Stimulated activated CD8-positive, alpha-beta memory T cell treated with anti-CD3 and anti-CD28 coated beads, Interleukin-12 subunit alpha, Interleukin-12 subunit beta, amount 100 ng/mL, for 24 hours (primary cell): Measurements from ENCODE around the gene DNAJB1.
"Not testable (repeated sequence)": the region's sequence is repeated elsewhere in the genome, so short reads cannot be mapped to it uniquely, and the experiment has no call there.

Source experiments
- DNase-seq: peaks from one replicate; pipeline ENCODE4 v3.0.0-alpha.2; 2020; ENCODE audit errors: extremely low read depth

Gene DNAJB1

DNA sequence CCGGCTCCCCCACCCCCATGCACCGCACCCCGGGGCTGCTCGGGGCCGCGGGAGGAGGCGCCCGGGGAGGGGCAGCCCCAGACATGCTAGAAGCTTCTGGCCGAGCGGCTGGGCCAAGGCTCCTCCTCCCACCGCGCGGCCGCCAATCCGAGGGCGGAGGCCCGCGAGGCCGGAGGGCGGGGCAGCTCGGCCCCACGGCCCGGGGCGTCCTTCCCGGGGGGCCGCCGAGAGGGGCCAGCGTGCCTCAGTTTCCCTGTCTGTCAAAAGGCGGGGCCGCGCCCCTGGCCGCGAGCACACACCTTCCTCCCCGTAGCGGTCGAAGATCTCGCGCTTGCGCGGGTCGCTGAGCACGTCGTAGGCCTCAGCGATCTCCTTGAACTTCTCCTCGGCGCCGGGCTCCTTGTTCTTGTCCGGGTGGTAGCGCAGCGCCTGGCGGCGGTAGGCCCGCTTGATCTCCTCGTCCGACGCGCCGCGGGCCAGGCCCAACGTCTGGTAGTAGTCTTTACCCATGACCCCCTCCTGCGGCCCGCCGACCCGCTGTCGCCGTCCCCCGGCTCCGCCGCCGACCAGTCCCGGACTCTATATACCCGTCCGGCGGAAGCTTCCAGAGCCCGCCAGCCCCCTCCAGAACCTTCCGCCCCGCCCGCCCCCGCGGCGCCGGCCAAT lies at the start of gene DNAJB1:
Gene DNAJB1, minus strand, starts transcription at position 558 of the 666 bp plus-strand sequence. Its CDS starts 48 bp downstream, at position 510.
- DNase-seq = peak; percentile 41

DNA sequence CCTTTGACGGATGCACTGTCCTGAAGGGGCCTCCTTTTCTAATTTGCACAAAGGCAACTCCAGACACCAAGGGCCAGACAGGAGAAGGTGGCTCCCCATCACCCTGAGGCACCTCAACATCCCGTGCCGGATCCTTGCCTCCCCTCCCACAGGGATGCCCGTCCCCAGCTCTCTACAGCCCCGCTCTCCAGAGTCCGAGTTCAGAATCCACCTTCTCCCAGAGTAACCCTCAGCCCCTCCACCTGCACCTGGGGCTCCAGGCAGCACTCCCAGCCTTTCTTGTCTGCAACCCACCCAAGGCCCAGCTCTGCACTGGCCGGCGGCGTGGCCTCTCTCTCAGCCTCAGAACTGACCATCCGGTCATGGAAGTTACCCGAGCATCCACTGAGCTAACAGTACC lies 48.9 kb upstream of the DNAJB1 start:
- DNase-seq = no peak

DNA sequence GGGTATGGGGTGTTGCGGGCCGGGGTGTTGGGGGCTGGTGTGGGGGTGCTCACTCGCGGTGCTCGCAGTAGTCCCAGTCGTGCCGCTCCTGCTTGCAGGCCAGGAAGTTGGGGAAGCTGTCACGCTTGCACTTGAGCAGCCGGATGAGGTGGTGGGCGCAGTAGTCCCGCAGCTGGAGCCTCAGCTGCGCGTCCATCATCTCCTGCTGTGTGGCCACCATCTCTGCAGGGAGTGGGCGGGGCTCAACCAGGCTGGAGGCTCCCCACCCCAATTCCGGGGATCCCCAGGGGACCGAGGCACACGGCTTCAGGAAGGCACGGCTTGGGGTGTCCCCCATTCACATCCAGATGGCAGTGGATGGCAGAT lies 48.5 kb upstream of the DNAJB1 start:
- no peak for DNase-seq

DNA sequence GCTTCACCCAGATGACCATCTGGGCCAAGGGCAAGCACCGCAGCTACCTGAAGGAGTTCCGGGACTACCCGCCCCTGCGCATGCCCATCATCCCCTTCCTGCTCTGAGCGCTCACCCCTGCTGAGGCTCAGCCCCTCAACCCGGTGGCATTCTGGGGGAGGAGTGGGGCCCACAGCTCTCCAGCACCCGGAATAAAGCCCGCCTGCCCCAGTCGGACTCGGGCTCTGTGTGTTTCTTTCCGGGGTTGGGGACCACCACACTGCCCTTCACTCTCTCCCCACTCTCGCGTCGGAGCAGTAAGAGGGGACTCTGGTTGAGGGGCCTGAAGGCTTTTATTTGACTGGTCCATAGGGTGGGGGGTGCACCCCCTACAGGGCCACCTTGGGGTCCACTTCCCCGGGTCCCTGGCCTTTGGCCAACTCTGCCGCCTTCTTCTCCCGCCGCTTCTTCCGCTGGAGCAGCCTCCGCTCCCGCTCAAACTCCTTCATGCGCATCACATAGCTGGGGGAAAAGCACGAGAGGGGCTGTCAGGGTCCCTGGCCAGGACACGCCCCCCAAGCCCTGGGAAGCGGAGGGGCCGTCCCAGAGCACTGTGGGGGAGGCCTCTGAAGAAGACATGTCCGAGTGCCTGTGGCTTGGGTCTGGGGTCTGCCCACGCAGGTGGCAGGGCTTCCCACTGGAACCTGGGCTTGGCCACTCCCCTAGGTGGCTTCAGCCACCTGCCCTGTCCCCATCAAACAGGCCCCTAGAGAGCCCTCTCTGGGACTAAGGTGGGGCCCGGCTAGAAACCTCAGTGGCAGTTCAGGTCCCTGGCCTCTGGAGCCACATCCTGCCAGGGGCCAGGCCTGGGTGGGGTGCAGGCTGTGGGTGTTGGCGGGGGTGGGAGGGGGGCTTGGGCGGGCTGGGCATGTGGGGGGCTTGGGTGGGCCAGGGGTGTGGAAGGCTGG lies 47.8 kb upstream of the DNAJB1 start:
- no peak for DNase-seq

DNA sequence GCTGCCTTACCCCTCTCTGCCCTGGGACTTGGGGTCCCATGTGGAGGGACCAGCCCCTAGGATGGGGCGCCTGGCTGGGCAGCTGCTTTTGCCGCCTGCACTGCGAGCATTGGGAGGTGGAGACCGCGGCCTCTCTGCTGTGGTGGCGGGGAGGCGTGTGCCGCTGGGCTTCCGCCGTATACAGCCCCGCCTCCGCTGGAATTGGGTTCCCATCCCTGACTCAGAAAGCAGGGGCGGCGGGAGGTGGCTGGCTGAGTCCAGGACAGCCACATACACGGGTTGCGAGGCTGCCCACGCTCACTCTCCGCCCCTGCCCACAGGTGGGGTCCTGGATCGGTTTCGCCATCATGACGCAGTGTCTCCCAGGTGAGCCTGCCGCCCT lies 47.1 kb upstream of the DNAJB1 start:
- no peak for DNase-seq

DNA sequence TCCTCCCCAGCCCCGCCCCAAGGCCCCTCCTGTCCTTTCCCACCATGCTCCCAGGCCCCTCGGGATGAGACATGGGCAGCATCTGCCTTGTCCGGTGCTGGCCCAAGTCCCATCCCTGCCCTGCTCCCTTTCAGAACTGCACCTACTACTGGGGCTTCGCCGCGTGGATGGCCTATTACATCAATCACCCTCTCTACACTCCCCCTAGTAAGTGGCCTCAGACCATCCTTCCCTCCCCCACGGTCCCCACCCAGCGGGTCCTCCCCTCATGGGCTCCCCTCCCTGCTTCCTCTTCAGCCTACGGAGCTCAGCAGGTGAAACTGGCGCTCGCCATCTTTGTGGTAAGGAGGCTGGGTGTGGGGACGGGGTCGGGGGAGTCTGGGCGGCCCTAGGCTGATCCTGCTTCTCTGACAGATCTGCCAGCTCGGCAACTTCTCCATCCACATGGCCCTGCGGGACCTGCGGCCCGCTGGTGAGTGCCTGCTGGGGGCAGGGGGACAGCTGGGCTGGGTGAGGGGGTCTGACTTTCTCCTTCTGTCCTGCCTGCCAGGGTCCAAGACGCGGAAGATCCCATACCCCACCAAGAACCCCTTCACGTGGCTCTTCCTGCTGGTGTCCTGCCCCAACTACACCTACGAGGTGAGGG lies 46.6 kb upstream of the DNAJB1 start:
- DNase-seq = not testable (repeated sequence)

DNA sequence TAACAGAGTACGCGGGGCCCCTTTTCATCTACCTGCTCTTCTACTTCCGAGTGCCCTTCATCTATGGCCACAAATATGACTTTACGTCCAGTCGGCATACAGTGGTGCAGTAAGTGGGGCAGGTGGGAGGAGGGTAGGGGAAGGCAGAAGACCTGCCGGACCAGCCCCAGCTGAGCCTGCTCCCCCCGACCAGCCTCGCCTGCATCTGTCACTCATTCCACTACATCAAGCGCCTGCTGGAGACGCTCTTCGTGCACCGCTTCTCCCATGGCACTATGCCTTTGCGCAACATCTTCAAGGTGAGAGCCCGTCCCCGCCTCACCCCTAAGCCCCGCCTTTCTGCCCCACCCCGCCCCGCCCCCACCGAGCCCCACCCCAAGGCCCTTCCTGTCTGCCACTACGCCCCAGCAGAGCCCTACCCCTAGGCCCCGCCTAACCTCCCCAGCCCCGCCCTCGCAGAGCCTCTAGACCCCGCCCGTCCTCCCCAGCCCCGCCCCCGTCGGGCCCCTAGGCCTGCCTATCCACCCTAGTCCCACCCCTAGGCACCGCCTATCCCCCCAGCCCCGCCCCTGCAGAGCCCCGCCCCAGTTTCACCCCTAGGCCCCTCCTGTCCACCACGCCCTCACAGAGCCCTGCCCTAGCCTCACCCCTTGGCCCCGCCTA lies 45.9 kb upstream of the DNAJB1 start:
- DNase-seq = peak; percentile 45

DNA sequence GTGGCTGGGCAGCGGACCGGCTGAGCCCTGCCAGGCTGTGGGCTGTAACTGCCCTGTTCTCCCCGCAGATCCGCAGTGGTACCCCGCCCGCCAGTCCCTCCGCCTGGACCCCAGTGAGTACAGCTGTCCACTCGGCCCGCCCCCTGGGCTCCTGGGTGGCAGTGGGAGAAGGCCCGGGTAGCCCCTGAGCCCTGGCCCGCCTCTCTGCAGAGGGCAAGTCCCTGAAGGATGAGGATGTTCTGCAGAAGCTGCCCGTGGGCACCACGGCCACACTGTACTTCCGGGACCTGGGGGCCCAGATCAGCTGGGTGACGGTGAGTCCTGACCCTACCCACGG lies 45.4 kb upstream of the DNAJB1 start:
- DNase-seq = no peak

DNA sequence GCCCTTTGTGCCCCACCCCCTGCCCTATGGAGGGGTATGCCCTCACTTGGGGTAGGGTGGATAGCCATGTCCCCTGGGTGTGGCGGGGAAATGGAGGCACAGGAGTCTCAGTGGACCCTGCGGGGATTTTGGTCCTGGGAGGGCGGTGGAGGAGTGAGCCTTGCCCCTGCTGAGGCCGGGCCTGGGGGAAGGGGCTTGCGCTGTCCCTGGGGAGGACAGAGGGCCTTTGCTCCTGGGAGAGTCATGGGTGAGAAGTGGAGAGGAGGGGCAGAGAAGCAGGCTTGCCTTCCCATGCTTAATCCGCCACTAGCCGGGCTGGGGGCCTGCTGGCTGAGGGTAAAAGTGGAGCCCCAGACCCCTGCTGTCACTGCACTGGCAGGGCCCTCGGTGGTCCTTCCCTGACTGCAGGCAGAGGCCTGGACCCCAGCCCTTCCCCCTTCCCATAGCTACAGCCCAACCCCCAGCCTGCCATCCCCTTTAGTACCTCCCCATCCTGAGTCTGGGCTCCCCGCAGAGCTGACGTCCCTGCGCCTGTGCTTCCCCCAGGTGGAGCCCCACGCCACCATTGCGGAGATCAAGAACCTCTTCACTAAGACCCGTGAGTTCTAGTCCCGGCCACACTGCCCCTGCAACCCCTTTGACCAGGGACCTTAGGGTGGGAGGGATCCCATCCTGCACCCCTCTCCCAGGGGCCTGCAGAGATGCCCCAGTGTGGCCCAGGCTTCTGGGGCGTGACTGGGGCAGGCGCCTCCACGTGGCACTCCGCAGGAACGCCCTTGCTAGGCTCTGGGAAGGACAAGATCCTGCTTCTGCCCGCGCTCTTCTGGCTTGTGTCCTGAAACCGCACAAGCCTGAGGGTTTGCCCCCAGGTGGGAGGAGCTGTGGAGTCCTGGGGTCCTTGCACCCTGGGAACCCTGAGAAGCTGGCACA lies 44.7 kb upstream of the DNAJB1 start:
- DNase-seq = no peak

DNA sequence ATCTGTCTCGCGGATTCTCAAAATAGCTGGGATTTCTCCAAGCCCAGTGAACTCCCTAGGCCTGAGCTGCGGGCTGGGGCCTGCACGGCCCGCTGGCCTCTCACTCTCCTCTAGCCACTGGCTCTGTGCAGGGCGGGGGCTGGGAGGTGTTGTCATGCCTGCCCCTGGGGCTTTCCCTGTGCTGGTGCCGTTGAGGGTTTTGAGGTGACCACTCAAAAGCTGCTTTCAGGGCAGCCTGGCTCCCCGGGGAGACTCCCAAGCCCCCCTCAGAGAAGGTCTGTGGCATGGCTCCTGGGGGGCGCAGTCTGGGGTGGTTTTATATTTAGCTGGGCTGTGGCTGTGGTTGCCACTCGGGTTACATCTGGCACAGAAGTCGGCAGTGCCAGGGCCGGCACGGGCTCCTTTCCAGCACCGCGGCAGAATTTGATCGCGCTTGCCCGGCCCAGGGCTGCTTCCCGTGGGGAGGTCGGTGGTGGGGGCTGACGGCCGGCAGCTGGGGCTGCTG lies 43.7 kb upstream of the DNAJB1 start:
- no peak for DNase-seq

DNA sequence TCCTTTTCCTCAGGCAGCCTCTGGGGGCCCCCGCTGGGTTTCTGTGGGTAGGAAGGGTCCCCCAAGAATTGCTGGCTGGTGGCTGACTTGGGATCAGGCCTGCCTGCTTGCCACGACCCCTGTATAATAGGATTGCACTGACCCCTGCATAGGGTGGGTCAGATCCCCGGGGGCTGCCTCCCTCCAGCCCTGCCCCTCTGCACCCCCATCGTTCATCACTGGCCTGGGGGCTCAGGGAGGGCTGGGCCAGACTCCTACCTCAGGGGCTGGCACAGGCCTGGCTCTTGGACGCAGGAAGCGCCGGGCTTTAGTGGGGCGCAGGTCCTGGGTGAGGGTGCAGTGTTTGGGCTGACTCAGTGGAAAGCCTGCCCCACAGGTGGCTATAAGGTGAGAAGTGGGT lies 43.1 kb upstream of the DNAJB1 start:
- no peak for DNase-seq

DNA sequence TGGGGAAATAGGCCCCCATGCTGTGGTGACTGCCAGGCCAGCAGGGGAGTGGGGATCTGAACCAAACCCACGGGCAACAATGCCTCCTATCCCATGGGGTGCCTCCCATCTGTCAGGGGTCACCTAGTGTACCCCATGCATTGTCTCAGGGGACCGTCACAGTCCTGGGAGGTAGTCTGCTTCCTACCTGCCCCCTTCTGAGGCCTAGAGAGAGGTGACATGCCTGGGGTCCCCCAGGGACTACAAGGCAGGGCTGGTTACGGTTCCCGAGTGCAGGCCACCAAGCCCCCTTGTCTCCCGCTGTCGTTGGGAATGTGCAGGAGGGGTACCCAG lies 42.5 kb upstream of the DNAJB1 start:
- no peak for DNase-seq

DNA sequence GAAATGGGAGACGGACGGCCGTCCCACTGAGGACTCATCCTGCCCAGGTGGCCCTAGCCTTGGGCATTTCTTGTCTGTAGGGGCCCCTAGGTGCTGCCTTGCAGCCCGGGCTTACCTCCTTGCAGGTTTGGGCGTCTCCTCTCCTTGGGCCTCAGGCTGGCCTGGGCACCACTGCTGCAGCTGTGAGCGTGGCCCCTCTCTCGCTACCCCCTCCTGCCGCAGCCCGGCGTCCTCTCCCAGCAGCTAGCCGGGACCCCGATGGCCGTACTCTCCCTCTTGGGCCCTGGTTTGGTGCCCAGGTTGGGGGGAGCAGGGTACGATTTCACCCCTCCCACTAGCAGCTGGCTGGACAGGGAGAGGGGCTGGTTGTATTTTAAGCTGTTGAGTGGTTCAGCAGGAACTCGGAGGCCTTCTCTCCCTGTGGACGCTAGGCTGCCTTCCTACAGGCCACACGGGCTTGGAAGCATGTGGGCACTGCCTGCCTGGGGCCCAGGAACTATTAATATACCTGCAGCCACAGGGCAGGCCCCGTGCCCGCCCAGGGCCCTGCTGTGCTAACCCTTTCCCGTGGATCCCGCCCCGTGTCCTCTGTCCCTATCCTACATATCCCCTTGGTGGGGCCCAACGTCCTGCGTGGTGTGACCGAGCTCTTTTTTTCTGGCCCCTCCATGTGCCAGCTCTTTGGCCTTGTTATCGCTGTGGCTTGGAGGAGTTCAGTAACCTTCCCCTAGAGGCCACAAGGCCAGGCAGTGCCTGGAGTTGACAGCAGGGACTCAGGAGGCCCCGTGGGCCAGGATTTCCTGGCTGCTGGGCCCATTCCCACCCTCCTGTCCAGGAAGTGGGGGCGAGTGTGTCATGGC lies 41.9 kb upstream of the DNAJB1 start:
- no peak for DNase-seq

DNA sequence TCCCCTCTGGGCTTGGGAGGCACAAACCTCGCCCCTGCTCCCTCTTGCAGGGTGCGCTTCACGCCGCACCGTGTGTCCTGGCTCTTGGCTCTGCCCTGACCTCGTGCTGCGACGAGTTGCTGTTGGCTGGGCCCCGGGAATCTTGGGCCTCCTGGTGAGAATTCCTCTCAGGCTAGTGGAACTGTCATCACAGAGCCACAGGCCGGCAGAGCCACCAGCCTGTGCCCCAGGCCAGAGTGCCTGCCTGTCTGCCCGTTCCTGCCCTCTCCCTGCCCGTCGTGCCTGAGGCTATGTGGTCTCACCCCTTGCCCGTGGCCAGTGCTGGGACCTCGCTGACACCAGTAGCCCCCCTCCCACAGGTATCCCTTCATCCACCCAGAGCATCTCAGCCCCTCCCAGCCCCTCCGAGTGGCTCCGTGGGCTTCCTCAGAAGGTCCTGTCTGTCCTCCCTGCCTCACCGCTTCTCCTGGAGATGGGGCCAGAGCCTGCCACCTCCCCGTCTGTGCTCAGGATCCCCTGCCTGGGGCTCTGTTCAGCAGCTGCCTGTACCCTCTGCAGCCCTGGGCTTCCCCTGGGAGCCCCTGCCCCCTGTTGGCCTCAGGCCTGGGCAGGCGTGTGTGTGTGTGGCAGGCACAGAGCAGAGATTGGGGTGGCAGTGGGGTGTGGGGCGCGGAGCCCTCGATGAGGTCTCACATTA lies 40.3 kb upstream of the DNAJB1 start:
- no peak for DNase-seq

DNA sequence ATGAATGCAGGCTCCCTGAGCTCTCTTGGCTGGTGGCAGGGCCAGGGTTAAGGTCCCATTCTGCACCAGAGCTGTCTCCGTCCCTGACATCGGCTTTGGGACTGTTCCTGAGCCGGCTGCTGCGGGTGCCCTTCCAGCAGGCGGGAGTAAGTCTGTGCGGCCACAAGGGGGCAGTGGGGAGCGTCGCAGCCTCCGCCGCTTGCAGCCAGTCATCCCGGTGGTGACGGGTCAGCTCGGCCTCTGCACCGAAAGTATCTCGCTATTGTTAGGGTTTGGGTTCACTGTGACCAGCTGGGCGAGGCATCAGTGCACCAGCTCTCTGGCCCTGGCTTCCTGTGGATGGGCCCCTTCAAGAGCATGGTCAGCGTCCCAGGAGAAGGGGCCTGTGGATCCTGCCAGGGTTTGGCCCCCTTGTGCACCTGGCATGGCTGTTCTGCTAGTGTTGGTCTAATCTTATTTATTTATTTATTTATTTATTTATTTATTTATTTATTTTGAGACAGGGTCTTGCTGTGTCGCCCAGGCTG lies 38.5 kb upstream of the DNAJB1 start:
- peak; percentile 41 for DNase-seq

DNA sequence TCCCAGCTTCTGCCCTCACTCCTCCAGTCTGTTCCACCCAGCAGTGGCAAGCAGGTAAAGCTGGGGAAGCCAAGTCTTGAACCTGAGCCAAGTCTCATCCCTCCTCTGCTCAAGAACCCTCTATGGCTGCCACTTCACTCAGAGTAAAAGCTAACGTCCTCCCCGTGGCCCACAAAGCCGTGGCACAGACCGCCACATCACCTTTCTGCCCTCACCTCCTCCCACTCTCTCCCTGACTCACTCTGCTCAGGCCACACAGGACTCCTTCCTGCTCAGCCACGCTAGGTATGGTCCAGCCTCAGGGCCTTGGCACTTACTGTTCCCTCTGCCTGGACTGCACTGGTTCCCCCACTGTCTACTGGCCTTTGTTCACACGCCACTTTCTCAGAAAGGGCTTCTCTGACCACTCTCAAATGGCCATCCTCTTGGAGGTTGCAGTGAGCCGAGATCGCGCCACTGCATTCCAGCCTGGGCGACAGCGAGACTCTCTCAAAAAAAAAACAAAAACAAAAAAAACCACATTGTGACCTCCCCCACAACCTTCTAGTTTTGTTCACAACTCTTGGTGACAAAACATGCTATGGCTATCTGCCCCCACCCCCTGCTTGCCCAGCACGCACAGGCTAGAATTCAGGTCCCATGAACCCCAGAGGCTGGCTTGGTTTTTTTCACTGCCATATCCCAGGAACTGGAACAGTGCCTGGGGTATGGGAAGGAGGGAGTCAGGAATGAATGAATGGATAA lies 37.9 kb upstream of the DNAJB1 start:
- no peak for DNase-seq

DNA sequence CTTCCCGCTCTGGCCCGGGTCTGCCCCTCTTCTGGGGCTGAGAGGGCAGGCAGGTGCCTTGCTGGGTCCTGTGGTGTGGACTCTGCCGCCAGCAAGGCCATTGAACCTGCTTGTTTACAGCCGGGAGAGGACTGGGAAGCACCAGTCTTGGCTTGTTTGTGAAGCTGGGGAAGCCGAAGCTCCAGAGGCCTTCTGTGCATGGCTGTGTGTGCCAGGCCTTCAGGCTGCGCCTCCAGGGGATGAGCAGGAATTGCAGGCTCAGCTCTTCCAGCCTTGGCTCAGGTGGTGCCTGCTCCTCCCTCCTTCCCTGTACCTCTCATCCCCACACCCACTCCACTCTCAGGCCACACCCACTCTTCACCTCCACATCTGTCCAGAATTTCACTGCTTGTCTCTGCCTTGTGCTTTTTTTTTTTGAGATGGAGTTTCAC lies 36.2 kb upstream of the DNAJB1 start:
- DNase-seq = no peak

DNA sequence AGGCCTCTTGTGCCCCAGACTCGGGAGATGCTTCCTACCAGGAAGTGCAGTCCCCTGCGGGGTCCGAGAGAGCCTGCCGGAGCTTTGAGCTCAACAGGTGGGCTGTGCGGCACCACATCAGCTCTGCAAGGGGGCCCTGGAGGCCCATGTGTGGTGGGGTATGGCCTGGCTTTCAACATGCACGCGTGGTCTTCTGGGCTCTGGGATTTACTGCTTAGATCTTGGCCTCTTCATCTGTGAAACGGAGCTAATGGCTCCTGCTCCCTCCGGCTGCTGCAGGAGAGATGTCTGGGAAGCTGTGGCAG lies 35.7 kb upstream of the DNAJB1 start:
- DNase-seq = no peak
